Fibroblast of skin of scalp (primary cell): ENCODE results near the gene RASA2. TPM values are rescaled to one million over a fixed set of nuclear protein-coding genes. Genes with fewer than 3 reads are reported as not detected.

ENCODE experiments used
- DNase-seq: peaks from one replicate; pipeline ENCODE4 v3.0.0-alpha.2; 2013
- polyA plus RNA-seq, 2 experiments: library from polyadenylated mRNA; unstranded; fragments of 120-200 nt; gene quantifications; one replicate each; pipeline ENCODE4 v1.2.1, GENCODE V29; 2013; ENCODE audit not compliant: insufficient read length in 2 of 2

Gene RASA2, protein sequence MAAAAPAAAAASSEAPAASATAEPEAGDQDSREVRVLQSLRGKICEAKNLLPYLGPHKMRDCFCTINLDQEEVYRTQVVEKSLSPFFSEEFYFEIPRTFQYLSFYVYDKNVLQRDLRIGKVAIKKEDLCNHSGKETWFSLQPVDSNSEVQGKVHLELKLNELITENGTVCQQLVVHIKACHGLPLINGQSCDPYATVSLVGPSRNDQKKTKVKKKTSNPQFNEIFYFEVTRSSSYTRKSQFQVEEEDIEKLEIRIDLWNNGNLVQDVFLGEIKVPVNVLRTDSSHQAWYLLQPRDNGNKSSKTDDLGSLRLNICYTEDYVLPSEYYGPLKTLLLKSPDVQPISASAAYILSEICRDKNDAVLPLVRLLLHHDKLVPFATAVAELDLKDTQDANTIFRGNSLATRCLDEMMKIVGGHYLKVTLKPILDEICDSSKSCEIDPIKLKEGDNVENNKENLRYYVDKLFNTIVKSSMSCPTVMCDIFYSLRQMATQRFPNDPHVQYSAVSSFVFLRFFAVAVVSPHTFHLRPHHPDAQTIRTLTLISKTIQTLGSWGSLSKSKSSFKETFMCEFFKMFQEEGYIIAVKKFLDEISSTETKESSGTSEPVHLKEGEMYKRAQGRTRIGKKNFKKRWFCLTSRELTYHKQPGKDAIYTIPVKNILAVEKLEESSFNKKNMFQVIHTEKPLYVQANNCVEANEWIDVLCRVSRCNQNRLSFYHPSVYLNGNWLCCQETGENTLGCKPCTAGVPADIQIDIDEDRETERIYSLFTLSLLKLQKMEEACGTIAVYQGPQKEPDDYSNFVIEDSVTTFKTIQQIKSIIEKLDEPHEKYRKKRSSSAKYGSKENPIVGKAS
- 6.6 TPM for polyA plus RNA-seq (2013, experiment 1 of 2; ENCODE audit: insufficient read length)
- 6.8 TPM for polyA plus RNA-seq (2013, experiment 2 of 2; ENCODE audit: insufficient read length)

DNA sequence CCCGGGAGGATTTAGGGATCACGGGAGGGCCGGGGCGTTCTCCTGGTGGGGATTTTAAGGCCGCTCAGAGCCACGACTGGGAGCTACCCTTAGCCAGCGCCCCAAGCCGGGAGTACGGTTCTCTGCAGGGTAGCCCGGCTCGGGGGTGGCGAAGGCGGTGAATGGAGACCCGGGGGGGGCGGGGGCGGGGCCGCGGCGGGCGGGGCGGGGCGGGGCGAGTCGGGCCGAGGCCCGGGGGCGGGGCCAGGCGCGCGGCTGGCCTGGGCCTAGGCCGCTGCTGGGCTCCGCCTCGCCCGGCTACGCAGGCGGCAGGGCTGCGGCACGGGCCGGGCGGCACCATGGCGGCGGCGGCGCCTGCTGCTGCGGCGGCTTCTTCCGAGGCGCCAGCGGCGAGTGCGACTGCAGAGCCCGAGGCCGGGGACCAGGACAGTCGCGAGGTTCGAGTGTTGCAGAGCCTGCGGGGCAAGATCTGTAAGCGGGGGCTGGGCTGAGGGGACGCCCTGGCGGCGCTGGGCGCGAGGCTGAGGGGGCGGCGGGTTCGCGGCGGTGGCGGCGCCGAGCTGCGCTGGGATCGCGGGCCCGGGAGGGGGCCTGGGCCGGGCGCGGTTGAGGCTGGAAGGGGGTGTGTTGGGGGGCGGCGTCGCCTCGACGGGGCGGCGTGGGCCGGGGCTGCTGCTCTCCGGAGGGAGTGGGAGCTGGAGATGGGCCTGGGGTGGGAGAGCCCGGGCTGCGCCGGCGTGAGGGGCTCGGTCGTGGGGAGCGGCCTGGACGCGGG lies at the start of gene RASA2:
Gene RASA2, plus strand, starts transcription at position 282 of the 775 bp plus-strand sequence. Its CDS starts 57 bp downstream, at position 339.
- DNase-seq: peak; percentile 85

DNA sequence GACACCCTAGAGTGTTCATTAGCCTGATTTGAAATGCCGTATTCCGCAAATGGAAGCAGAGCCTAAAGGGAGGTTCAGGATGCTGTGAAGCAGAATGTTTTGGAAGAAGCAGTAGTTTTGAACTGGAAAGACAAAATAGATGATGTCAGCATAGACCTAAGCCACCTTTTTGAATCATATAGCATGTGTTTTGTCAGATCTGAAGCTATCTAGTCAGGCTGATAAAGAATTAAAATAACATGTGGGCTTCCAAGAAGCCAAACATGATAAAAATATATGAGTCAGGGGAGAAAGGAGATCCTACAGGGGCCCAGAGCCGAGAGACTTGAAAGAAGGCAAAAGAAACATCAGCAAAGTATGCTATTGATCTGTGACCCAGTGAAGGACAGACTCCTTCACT lies 47.2 kb upstream of the RASA2 start:
- DNase-seq: no peak

DNA sequence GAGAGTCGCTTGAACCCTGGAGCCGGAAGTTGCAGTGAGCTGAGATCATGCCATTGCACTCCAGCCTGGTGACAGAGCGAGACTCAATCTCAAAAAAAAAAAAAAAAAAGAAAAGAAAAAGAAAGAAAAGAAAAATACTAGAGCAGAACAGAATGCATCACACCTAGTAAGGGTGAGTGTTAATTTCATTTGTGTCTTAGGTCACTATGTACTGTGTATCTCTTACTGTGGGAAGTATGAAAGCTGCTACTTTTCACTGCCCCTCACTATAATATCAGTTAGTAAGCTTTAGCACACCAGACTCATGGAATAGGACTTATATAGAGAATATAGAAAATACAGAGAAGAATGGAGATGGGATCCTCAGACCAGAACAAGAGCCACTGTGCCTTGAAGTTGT lies 45.9 kb upstream of the RASA2 start:
- no peak for DNase-seq

DNA sequence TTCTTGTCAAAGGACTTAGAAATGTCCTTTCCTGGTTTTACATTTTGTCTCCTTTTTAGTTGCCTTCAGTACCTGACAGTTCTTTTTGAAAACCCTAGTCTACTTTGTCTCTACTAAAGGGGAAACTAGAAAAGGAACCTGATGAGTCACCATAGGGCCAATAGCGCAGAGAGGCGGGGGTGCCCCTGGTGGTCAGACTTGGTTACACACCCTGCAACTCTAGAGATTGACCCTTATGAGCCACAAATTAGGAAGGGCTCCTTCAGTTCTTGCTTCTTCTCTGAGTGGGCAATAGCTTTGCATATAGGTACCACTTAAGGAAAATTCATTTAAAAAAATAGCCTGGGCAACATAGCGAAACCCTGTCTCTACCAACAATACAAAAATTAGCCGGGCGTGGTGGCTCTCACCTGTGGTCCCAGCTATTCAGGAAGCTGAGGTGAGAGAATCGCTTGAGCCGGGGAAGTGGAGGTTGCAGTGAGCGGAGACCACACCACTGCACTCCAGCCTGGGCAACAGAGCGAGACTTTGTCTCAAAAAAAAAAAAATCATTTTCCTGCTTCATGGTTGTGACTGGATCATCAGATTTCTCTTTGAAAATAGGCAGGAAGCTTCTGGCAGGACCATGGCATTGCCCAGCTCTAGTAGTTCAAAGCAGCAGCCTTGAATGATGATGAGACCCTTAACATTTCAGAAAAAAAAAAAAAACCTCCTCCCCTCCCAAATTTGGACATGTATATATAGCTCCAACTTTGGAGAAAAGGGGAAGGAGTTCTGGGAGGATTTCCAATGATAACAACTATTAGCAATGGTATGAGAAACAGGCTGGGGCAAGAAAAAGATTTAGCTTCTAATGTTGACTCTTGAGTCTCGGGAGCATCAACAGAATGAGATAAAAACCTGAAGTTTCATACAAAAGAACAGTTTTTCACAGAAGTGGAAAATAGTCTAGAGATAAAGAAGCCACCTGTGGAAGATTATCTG lies 45.2 kb upstream of the RASA2 start:
- DNase-seq: peak; percentile 94

DNA sequence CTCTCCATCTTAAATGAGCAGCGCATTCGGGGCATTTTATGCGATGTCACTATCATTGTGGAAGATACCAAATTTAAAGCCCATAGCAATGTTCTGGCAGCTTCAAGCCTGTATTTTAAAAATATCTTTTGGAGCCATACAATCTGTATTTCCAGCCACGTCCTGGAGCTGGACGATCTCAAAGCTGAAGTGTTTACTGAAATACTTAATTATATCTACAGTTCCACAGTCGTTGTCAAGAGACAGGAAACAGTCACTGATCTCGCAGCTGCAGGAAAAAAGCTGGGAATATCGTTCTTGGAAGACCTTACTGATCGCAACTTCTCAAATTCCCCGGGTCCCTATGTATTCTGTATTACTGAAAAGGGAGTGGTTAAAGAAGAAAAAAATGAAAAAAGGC lies 44.4 kb upstream of the RASA2 start:
- DNase-seq: no peak

DNA sequence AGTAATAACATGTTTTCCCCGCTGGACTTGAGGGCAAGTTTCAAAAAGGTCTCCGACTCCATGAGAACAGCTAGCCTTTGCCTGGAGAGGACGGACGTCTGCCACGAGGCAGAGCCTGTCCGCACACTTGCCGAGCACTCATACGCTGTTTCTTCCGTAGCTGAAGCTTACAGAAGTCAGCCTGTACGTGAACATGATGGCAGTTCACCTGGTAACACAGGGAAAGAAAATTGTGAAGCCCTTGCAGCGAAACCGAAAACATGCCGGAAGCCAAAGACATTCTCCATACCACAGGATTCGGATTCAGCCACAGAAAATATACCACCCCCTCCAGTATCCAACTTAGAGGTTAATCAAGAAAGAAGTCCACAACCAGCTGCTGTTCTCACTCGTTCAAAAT lies 43.9 kb upstream of the RASA2 start:
- no peak for DNase-seq

DNA sequence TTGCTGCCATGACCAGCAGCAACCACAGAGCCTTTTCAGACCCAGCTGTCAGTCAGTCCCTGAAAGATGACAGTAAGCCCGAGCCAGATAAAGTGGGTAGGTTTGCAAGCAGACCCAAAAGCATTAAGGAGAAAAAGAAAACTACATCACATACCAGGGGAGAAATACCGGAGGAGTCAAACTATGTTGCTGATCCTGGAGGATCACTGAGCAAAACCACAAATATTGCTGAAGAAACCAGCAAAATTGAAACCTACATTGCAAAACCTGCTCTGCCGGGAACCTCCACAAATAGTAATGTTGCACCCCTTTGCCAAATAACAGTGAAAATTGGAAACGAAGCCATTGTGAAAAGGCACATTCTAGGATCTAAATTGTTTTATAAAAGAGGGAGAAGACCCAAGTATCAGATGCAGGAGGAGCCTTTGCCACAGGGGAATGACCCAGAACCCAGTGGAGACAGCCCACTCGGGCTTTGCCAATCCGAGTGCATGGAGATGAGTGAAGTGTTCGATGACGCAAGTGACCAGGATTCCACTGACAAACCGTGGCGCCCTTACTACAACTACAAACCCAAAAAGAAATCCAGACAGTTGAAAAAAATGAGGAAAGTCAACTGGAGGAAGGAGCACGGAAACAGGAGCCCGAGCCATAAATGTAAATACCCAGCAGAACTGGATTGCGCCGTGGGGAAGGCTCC lies 42.1 kb upstream of the RASA2 start:
- peak; percentile 63 for DNase-seq

DNA sequence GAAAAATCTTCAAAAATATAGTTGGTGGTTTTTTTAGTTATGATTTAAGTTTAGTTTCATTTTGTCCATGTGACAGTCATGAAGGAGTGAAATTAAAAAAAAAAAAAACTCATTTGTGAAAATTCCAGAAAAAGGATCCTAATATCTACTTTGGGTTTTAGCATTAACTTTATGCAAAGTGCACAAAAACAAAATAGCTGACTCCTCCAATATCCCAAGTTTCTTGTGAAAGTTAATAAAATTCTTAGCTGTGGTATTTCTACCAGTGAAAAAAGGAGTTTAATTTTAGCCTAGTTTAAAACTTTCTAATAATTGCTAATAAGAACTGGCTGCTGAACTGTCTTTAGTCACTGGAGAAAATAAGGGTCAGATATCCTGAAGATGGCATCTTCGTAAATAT lies 40.8 kb upstream of the RASA2 start:
- no peak for DNase-seq

DNA sequence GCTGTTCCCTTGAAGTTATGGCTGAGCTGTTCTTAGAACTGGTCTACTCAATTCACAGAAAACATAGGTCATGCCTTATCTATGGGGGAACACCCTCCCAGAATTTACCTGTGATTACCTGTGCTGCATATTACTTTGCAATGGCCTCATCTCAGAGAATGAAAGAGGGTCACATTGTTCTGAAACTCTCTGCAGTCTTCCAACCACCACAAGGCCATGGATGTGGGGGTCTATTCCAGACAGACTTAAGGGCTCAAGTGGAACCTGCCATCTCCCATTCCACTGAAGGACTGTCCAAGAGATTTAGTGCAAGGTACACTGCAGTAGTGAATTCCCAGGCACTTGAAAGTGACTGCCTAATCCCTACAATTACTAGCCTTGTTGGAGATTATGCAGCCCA lies 40.1 kb upstream of the RASA2 start:
- no peak for DNase-seq

DNA sequence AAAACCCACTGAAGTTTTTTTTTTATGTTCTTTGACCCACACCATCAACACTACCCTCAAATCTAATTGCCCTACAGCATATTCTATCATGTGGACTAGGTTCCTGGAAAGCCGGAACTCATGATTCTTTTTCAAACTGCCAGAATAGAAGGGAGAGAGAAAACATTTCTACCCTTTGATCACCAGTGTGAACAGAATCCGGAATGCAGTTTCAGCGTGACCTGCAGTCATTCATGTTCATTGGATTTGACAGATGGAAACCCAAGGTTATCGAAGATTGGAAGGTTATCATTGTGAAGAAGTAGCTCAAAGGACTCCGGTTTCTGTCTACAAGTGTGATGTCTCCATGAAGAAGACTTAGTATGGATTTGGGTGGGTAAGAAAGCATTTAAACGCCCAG lies 39.4 kb upstream of the RASA2 start:
- DNase-seq: no peak

DNA sequence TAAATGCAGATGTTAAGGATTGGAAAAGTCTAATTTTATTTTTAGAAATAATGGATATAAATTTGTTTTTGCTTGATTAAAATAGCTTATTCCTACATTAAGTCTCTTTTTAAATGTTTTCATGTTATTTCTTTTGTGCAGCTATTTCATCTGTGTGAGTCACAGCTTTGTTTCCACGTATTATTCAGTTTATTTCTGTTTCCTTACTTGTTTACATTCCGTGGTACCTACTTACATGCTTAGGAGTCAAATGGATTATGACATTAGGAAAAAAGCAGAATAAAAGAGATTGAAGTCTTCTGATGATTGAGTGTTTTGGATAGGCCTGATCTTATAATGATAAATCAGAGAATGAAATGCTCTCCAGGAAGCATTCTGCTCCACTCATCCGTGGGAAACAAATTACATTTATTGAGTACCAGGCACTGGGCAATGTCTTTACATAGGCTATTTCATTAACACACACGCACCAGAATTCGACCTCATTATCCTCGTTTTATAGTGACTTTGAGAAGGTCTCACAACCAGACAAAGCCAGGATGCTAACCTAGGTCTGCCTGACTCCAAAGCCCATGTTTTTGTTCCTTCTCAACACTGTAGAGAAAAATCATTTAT lies 38.1 kb upstream of the RASA2 start:
- peak; percentile 37 for DNase-seq

DNA sequence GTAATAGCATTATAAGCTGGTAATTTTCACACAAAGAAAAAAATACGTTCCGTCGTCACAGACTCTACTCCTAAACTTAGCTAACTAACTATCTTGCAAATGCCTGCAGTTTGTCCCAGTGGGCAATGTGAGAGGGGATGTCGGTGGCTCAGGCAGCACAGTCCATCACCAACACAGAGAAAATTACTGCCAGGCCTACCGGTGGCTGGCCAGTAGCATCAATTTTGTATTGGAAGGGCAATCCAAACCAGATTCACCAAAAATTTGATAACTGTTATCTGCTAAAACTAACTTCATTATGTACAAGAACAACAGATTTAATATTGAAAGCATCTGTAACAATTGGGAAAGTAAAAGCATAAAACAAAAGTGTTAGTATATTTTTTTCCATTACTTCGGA lies 37.4 kb upstream of the RASA2 start:
- no peak for DNase-seq

DNA sequence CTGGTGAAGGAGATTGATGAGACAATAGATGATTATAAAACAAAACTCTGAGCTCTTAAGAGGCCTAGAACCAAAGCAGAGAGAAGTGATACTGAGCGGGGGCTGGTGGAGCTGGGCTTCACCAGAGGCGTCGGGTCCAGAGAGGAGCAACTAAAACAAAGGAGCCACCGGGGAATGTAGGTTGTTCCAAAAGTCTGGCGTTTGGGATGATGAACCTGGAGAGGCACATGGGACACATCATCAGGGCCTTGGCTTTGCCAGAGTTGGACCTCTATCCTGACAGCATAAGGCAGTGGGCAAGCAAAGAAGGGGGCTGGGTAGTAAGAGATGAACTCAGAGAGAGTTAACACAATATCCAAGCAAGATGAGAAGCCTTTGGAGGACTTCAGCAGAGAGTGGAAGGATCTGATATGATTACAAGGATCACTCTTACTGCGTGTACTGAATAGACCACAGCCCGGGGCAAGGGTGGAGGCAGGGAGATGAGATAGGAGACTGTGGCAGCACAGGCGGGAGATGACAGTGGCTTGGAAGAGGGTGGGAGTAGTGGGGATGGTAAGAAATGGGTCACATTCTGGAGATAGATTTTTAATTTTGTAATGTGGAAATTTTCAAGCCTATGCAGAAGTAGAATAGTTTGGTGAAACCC lies 36.0 kb upstream of the RASA2 start:
- DNase-seq: no peak

DNA sequence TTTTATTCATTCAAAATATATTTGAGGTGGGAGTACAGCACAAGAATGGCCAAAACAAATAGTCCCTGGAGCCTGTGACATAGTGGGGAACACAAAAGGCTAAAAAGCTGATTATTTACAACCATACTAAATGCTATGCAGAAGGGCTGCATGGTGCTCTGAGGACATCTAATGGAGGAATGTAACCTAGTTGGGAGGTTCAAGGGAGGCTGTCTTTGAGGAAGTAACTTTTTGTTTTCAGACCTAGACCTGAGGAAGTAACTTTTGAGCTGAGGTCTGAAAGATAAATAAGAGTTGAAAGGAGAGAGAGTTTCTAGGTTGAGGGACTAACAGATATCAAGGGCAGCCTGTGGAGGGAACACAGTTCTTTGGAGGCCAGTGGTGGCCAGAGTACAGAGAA lies 34.8 kb upstream of the RASA2 start:
- DNase-seq: peak; percentile 75

DNA sequence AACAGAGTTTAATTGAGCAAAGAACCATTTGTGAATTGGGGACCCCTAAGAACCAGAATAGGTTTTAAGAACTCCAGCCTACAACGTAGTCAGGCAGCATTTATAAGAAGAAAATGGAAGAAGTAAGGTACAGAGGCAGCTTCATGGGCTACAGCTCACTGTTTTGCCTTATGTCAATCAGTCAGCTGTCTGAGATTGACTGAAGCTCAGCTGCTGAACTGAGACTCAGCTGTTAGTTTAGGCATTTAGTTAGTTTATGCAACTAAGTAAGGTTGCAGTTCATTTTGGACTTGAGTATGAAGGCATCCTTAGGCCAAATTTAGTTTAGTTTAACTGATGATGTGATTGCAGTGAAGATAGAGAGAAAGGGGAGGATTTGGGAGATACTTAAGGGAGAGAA lies 34.1 kb upstream of the RASA2 start:
- no peak for DNase-seq

DNA sequence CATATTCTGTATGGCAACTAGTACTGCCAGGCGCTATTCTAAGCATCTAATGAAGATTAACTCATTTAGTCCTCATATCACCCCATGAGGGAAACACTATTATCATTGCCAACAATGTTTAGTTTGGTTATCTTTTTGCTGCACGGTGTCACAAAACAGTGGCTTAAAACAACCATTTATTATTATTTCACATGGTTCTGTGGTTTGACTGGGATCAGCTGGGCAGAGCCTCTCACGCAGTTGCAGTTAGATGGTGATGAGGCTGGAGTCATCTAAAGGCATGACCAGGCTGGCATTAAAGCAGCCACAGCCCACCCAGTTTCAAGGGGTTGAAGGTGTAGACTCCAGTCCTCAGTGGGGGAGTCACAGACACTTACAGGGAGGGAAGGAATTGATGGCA lies 32.8 kb upstream of the RASA2 start:
- no peak for DNase-seq

DNA sequence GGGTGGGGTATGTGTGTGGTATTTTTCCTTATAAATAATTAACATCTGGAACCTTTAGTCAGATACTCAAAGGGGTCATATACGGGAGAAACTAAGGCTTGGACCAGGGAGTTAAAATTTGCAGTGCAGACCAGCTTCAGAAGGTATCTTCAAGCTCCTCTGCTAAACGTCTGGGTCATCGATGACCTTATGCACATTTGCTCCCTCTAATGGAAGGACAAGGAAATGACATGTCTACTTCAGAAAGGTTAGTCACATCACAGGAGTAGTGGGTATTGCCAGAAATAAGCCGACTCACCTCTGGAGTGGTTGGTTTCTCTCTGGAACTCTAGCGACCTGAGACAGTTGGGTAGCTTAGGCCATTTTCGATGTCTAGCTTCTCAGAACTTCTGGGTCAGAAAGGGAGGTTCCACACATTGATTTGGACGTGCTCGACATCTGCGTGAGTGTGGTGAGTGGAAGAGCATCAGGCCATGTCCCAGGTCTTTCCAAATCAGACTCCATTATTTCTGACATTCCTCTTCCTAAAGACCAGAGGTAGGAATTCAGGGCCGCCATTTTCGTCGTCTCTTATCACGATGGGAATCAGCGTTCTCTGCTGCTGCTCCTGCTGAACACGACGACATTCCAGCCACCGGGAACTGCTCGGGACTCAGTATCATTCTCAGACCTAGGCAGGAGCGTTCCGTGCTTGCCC lies 31.8 kb upstream of the RASA2 start:
- DNase-seq: peak; percentile 81

DNA sequence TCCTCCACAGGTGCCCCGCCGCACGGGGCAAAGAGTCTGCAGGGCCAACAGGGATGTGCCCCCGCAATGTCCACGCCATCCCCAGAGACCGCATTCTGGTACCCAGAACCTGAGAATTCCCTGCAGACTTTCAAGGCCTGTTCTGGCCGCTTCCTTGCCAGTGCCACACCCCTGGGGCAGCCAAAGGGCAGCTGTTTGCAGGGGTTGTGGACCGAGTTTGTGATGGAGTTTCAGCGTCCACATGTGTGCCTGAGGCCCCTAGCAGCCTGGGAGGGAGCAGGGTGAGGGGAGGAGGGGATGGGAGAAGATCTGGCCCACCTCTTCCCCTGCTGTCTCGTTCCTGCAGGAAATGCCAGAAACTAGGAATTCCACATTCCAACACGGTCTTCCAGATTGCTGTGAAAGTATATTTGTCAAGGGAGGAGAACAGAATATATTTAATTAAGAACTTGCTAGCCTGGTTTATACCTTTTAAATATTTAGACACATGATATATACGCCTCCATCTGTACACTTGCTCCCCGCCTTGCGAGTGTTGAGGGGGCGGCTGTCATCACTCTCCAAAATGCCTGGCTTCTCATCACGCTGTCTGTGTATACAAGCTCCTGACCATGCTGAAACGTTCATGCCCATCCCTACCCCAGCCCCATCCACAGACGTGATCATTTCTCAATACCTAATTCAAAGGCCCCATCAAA lies 31.1 kb upstream of the RASA2 start:
- peak; percentile 73 for DNase-seq

DNA sequence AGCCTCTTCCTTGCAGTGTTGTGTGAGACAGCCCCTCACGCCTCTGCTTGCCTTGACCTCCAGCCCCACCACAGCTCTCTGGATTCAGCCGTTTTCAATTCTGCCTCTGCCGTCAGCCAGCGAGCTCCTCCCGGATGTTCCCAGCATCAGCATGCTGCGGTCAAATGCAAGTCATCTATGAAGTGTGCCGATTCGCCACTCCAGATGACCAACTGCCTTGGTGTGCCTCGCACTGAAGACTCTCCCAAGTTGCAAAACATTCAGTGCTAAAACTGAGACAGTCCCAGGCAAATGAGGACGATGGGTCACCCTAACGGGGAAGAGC lies 30.6 kb upstream of the RASA2 start:
- peak; percentile 90 for DNase-seq
